GM21360 (cell line): ENCODE results near the gene TRPV6.

ENCODE experiments used
- ATAC-seq: cut with Tn5 transposase; IDR thresholded peaks from one replicate; pipeline ENCODE4 v1.9.1; 2021; ENCODE audit warnings: mild to moderate bottlenecking, moderate library complexity; ENCODE audit not compliant: unreplicated experiment

Gene TRPV6

GRCh38 chr7:142870566-142871259, 14.8 kb downstream of the TRPV6 start:
- ATAC-seq: no peak

- no peak for ATAC-seq
Observed at GRCh38 chr7:142870147-142870559, 15.4 kb downstream of the TRPV6 start.

GRCh38 chr7:142869434-142869833, 16.1 kb downstream of the TRPV6 start:
- ATAC-seq: no peak

GRCh38 chr7:142868986-142869415, 16.5 kb downstream of the TRPV6 start:
- ATAC-seq: no peak

GRCh38 chr7:142868188-142868985, 17.2 kb downstream of the TRPV6 start:
- ATAC-seq: no peak

GRCh38 chr7:142867398-142868187, 18.0 kb downstream of the TRPV6 start:
- no peak for ATAC-seq

- ATAC-seq: no peak
Observed at GRCh38 chr7:142867097-142867378, 18.5 kb downstream of the TRPV6 start.

- ATAC-seq: no peak
Observed at GRCh38 chr7:142866361-142867096, 19.0 kb downstream of the TRPV6 start.

GRCh38 chr7:142865766-142866165, 19.8 kb downstream of the TRPV6 start:
- no peak for ATAC-seq

GRCh38 chr7:142864980-142865747, 20.4 kb downstream of the TRPV6 start:
- no peak for ATAC-seq

- no peak for ATAC-seq
Observed at GRCh38 chr7:142863891-142864685, 21.5 kb downstream of the TRPV6 start.

GRCh38 chr7:142862786-142863400, 22.7 kb downstream of the TRPV6 start:
- no peak for ATAC-seq

- no peak for ATAC-seq
Observed at GRCh38 chr7:142862351-142862750, 23.2 kb downstream of the TRPV6 start.

- ATAC-seq: no peak
Observed at GRCh38 chr7:142860968-142861367, 24.6 kb downstream of the TRPV6 start.

GRCh38 chr7:142859829-142860228, 25.7 kb downstream of the TRPV6 start:
- no peak for ATAC-seq

- ATAC-seq: no peak
Observed at GRCh38 chr7:142859411-142859810, 26.1 kb downstream of the TRPV6 start.

- ATAC-seq: no peak
Observed at GRCh38 chr7:142857625-142858024, 27.9 kb downstream of the TRPV6 start.

GRCh38 chr7:142856565-142857245, 28.8 kb downstream of the TRPV6 start:
- no peak for ATAC-seq
